DOHH2 (cell line): ENCODE data around the gene LMCD1.

ENCODE experiments used
- H3F3A ChIP-seq: fragments of 200-600 bp; sonication (generic), shearing (Covaris generic); 2 replicates; pipeline ENCODE4 v1.6.0; 2016; ENCODE audit warnings: antibody characterized with exemption, mild to moderate bottlenecking; ENCODE audit not compliant: control insufficient read depth, insufficient read depth
- H3K27ac ChIP-seq: fragments of 200-600 bp; sonication (generic); 2 replicates; pipeline ENCODE4 v1.5.1; 2014; ENCODE audit warnings: low read depth, mild to moderate bottlenecking, low read length, moderate library complexity
- H3K27me3 ChIP-seq: fragments of 200-600 bp; sonication (generic); 2 replicates; pipeline ENCODE4 v1.6.1; 2014; ENCODE audit warnings: mild to moderate bottlenecking, low read length, mixed read lengths; ENCODE audit not compliant: control insufficient read depth
- H3K36me3 ChIP-seq: fragments of 200-600 bp; sonication (generic); 2 replicates; pipeline ENCODE4 v1.6.1; 2014; ENCODE audit warnings: mild to moderate bottlenecking, low read length, moderate library complexity, mixed read lengths; ENCODE audit not compliant: control insufficient read depth
- H3K4me1 ChIP-seq: fragments of 200-600 bp; sonication (generic); 2 replicates; pipeline ENCODE4 v1.6.1; 2014; ENCODE audit warnings: mild to moderate bottlenecking, low read length, mixed read lengths; ENCODE audit not compliant: control insufficient read depth
- H3K4me2 ChIP-seq: fragments of 200-600 bp; sonication (generic); 2 replicates; pipeline ENCODE4 v1.6.0; 2014; ENCODE audit warnings: mild to moderate bottlenecking, low read length, moderate library complexity
- H3K4me3 ChIP-seq: fragments of 200-600 bp; sonication (generic); 2 replicates; pipeline ENCODE4 v1.5.1; 2014; ENCODE audit warnings: mild to moderate bottlenecking, low read length, mixed read lengths
- H3K79me2 ChIP-seq: fragments of 200-600 bp; sonication (generic); 2 replicates; pipeline ENCODE4 v1.6.1; 2014; ENCODE audit warnings: mild to moderate bottlenecking, low read length, mixed read lengths; ENCODE audit not compliant: control insufficient read depth
- H3K9me2 ChIP-seq: fragments of 200-600 bp; sonication (generic); replicated peaks from 2 replicates; pipeline ENCODE4 v1.6.1; 2014; ENCODE audit warnings: mild to moderate bottlenecking, low read length, mixed read lengths; ENCODE audit not compliant: control insufficient read depth
- H3K9me3 ChIP-seq: fragments of 200-600 bp; sonication (generic); 2 replicates; pipeline ENCODE4 v1.6.1; 2014; ENCODE audit warnings: antibody characterized with exemption, low read length, mixed read lengths; ENCODE audit not compliant: control insufficient read depth, insufficient read depth
- H4K20me1 ChIP-seq: fragments of 200-600 bp; sonication (generic); 2 replicates; pipeline ENCODE4 v1.6.0; 2014; ENCODE audit warnings: low read depth, mild to moderate bottlenecking, antibody characterized with exemption, low read length, moderate library complexity; ENCODE audit not compliant: control insufficient read depth, insufficient read depth
- CTCF ChIP-seq: fragments of 200-600 bp; sonication (generic); IDR thresholded peaks from one replicate; pipeline ENCODE4 v1.5.1; 2014; ENCODE audit warnings: antibody characterized with exemption, mild to moderate bottlenecking, low read depth, low read length; ENCODE audit not compliant: poor library complexity, severe bottlenecking
- EZH2phosphoT487 ChIP-seq: fragments of 200-600 bp; sonication (generic); IDR thresholded peaks from 2 replicates; pipeline ENCODE4 v1.6.1; 2017; ENCODE audit warnings: borderline replicate concordance, mild to moderate bottlenecking, antibody characterized with exemption, low read length, moderate library complexity, mixed read lengths

Gene LMCD1

DNA sequence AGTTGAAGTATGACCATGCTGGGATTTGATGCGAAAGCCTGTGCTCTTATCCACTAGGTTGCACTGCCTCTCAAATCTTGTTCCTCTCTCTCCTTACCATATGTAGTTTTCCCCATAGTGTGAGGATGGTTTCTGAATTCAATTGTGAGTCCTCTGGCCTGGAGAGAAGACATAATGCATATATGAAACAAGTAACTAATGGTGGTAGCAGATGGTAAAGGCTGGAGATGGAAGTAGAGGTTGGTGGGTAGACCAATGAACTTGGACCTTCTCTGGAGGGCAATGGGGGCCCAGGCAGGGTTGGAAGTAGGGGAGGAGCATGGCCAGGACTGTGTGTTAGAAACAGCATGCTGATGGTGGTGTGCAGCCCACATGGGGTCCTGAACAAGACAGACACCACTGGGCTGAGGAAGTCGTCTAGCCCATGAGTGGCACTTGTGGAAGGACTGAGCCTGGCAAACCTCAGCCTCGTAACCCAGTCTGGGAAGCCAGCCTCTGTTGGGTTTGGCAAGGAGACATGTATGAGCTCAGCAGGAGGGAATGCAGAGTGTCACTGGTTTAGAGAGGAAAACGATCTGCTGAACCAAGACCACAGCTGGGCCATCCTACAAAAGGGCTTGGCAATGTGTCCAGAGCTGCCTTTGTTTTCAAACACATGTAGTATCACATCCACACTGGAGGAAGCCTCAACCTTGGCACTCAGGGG is 18.5 kb upstream of the LMCD1 start:
- H3K9me3 ChIP-seq, result no peaks in the 10 kb centered on the region
- H3K9me2 ChIP-seq, result no peaks in the 10 kb centered on the region
- no peak overlapping the region for H3K4me2 ChIP-seq
- TF ChIP-seq EZH2phosphoT487, result no peak
- no peak for TF ChIP-seq CTCF
- H3K79me2 ChIP-seq, result no peaks in the 10 kb centered on the region
- no peaks in the 10 kb centered on the region for H3K27me3 ChIP-seq
- no peaks in the 10 kb centered on the region for H3K36me3 ChIP-seq
- H3K4me1 ChIP-seq, result no peaks in the 10 kb centered on the region
- no peaks in the 10 kb centered on the region for H4K20me1 ChIP-seq
- H3K27ac ChIP-seq, result no peak overlapping the region
- H3F3A ChIP-seq, result no peaks in the 10 kb centered on the region
- no peak overlapping the region for H3K4me3 ChIP-seq

- TF ChIP-seq CTCF (no peak), EZH2phosphoT487 (no peak)
- Histone ChIP-seq H3K27me3 (no peaks in the 10 kb centered on the region), H3K36me3 (no peaks in the 10 kb centered on the region), H3K4me2 (no peak overlapping the region), H3F3A (no peaks in the 10 kb centered on the region), H3K4me3 (no peak overlapping the region), H3K27ac (no peak overlapping the region), H3K4me1 (no peaks in the 10 kb centered on the region), H3K79me2 (no peaks in the 10 kb centered on the region), H4K20me1 (no peaks in the 10 kb centered on the region), H3K9me2 (no peaks in the 10 kb centered on the region), H3K9me3 (no peaks in the 10 kb centered on the region)
These were observed 17.0 kb upstream of the LMCD1 start for GRCh38 chr3:8484409-8485140.

- no peaks in the 10 kb centered on the region for H3F3A ChIP-seq
- no peak overlapping the region for H3K27ac ChIP-seq
- H3K4me3 ChIP-seq, result no peak overlapping the region
- H4K20me1 ChIP-seq, result no peaks in the 10 kb centered on the region
- no peaks in the 10 kb centered on the region for H3K27me3 ChIP-seq
- TF ChIP-seq CTCF (no peak), EZH2phosphoT487 (no peak)
- H3K9me2 ChIP-seq, result no peaks in the 10 kb centered on the region
- H3K4me2 ChIP-seq, result no peak overlapping the region
- H3K4me1 ChIP-seq, result no peaks in the 10 kb centered on the region
- H3K9me3 ChIP-seq, result no peaks in the 10 kb centered on the region
- no peaks in the 10 kb centered on the region for H3K79me2 ChIP-seq
- H3K36me3 ChIP-seq, result no peaks in the 10 kb centered on the region
These were observed 16.3 kb upstream of the LMCD1 start for GRCh38 chr3:8485141-8485870.
